Body of pancreas (tissue), 4 donors: ENCODE data around the gene CDK5RAP2. TPM values are rescaled to one million over a fixed set of nuclear protein-coding genes. Genes with fewer than 3 reads are reported as not detected.
"Not testable (repeated sequence)": the region's sequence is repeated elsewhere in the genome, so short reads cannot be mapped to it uniquely, and the experiment has no call there.

Experiments
- ATAC-seq: fragments of 150-250 bp; one replicate; pipeline ENCODE4 v1.9.1; 2016
- DNase-seq, 4 donors: peaks; one replicate each; pipeline ENCODE4 v3.0.0-alpha.2; 2019
- H3K27ac ChIP-seq, 4 donors: fragments of 200-600 bp; sonication (generic); 1 replicate in 3 of 4; 2 replicates in 1 of 4; pipeline versions ENCODE4 v1.5.1 to v1.6.1; 2016 to 2019; ENCODE audit warnings: mild to moderate bottlenecking in 1 of 4, mixed read lengths in 1 of 4, moderate library complexity in 1 of 4
- H3K27me3 ChIP-seq, 2 donors: fragments of 200-600 bp; sonication (generic); one replicate each; pipeline ENCODE4 v1.6.0; 2016; ENCODE audit warnings: mild to moderate bottlenecking in 1 of 2
- H3K36me3 ChIP-seq, 2 donors: fragments of 200-600 bp; sonication (generic); replicated peaks in 1 of 2; 2 replicates each; pipeline ENCODE4 v1.5.1; 2016; ENCODE audit warnings: low read depth in 2 of 2; ENCODE audit not compliant: insufficient read depth in 1 of 2
- H3K4me1 ChIP-seq: fragments of 200-600 bp; sonication (generic); one replicate; pipeline ENCODE4 v1.6.0; 2016
- H3K4me3 ChIP-seq, 2 donors: fragments of 200-600 bp; sonication (generic); 1 replicate in 1 of 2; 2 replicates in 1 of 2; pipeline ENCODE4 v1.5.1; 2016 to 2019
- H3K9me3 ChIP-seq, 3 donors: fragments of 200-600 bp; sonication (generic); 1 replicate in 2 of 3; 2 replicates in 1 of 3; pipeline ENCODE4 v1.5.1; 2016
- POLR2A ChIP-seq, 3 donors: fragments of 450-650 bp; IDR thresholded peaks; one replicate each; pipeline ENCODE4 v1.6.1; 2016; ENCODE audit warnings: antibody characterized with exemption in 3 of 3, mild to moderate bottlenecking in 2 of 3
- WGBS, 2 donors: methylation state at CpG; one replicate each; pipeline ENCODE4 v1.1.5; 2017; 5-methylcytosine and 5-hydroxymethylcytosine counted together
- intact Hi-C: fragments of 100-400 bp; cut with DNase I; formaldehyde crosslinking; loops from one replicate; pipeline ENCODE4 v1.15.1; 2023
- total RNA-seq, 2 donors: library from RNA; depleted of rRNA; stranded (reverse); fragments of >200 nt; gene quantifications; one replicate each; pipeline ENCODE4 v1.1.0, GENCODE V29; 2016
- TF ChIP-seq, protein P1 (sequence below), 7 experiments: fragments of 450-650 bp in 4 of 7; fragments of 200-600 bp in 3 of 7; sonication (generic) in 3 of 7; IDR thresholded peaks; one replicate each; pipeline ENCODE4 v1.5.1; 2016 to 2019; ENCODE audit warnings: antibody characterized with exemption in 7 of 7

CDK5RAP2 gene
- total RNA-seq, 2 donors from 2014 or later, result 21.5 to 45.5 TPM

DNA sequence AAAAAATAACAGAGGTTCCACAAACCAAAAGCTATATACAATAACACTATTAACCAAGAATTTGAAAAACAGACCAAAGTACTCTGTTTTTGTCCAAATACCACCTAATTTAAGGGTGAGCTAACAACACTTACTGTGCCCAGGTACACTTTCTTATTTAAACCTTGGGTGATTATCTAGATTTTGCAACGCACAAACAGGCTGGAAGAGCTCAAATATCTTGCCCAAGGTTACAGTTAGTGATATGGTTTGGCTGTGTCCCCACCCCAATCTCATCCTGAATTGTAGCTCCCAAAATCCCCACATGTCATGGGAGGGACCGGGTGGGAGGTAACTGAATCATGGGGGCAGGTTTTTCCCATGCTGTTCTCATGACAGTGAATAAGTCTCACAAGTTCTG lies 58.9 kb downstream of the CDK5RAP2 start:
- Histone ChIP-seq H3K9me3 (no peaks in the 10 kb centered on the region), H3K4me1 (no peaks in the 10 kb centered on the region), H3K27ac (no peak overlapping the region), H3K36me3 (peaks cover 0 to 12% of the 10 kb centered on the region in 2 donors), H3K27me3 (no peaks in the 10 kb centered on the region), H3K4me3 (no peak overlapping the region)
- TF ChIP-seq POLR2A (IDR thresholded peaks at IDR 0.05), result no peak
- TF ChIP-seq, protein P1, sequence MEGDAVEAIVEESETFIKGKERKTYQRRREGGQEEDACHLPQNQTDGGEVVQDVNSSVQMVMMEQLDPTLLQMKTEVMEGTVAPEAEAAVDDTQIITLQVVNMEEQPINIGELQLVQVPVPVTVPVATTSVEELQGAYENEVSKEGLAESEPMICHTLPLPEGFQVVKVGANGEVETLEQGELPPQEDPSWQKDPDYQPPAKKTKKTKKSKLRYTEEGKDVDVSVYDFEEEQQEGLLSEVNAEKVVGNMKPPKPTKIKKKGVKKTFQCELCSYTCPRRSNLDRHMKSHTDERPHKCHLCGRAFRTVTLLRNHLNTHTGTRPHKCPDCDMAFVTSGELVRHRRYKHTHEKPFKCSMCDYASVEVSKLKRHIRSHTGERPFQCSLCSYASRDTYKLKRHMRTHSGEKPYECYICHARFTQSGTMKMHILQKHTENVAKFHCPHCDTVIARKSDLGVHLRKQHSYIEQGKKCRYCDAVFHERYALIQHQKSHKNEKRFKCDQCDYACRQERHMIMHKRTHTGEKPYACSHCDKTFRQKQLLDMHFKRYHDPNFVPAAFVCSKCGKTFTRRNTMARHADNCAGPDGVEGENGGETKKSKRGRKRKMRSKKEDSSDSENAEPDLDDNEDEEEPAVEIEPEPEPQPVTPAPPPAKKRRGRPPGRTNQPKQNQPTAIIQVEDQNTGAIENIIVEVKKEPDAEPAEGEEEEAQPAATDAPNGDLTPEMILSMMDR (IDR thresholded peaks at IDR 0.05), result no peak
- DNase-seq, result no peak
- no peak for ATAC-seq
- intact Hi-C loops, result no loop called here
- 69 to 79% methylated on average over 2 of the region's 2 CpGs for WGBS, 2 donors

DNA sequence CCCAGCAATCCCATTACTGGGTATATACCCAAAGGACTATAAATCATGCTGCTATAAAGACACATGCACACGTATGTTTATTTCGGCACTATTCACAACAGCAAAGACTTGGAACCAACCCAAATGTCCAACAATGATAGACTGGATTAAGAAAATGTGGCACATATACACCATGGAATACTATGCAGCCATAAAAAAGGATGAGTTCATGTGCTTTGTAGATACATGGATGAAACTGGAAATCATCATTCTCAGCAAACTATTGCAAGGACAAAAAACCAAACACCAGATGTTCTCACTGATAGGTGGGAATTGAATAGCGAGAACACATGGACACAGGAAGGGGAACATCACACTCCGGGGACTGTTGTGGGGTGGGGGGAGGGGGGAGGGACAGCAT lies 64.0 kb downstream of the CDK5RAP2 start:
- DNase-seq, H3K27ac ChIP-seq, H3K9me3 ChIP-seq, H3K4me1 ChIP-seq, H3K36me3 ChIP-seq, intact Hi-C loops, ATAC-seq, H3K4me3 ChIP-seq, H3K27me3 ChIP-seq: not testable (repeated sequence)
- WGBS, 2 donors, result 89 to 92% methylated on average over 4 of the region's 4 CpGs

DNA sequence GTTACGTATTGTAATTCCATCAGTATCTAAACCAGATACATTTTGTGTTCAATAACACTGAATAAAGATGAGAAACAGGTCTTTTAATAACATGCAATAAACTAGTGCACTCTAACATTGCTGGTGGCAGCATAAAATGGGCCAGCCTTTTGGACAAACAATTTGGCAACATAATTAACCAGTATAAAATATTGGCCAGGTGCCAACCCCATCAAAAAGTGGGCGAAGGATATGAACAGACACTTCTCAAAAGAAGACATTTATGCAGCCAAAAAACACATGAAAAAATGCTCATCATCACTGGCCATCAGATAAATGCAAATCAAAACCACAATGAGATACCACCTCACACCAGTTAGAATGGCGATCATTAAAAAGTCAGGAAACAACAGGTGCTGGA lies 64.5 kb downstream of the CDK5RAP2 start:
- DNase-seq, H3K4me1 ChIP-seq, H3K36me3 ChIP-seq, H3K9me3 ChIP-seq, ATAC-seq, H3K27ac ChIP-seq, intact Hi-C loops, H3K4me3 ChIP-seq, H3K27me3 ChIP-seq: not testable (repeated sequence)
- WGBS, 2 donors, result 98 to 100% methylated on average over 3 of the region's 3 CpGs

DNA sequence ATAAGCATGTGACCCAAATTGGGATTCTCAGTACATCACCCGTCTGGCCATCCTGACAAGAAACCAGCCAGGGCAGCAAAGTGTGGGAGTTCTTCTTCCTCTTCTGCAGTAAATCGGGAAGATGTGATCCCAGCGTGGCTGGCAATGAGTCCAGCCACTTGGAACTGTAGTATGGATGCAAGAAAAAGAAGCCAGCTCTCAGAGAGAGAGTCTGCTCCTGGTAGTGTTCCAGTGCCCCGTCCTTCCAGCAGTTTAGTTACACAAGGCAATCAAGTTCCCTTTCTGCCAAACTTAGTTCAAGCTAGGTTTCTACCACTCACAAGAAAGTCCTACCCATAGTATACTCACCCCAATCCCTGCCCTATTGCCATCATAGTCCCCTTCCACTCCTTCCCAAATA lies 65.6 kb downstream of the CDK5RAP2 start:
- 93 to 97% methylated on average over 4 of the region's 4 CpGs for WGBS, 2 donors
- DNase-seq (no peak), ATAC-seq (no peak)
- Histone ChIP-seq H3K4me3 (no peak overlapping the region), H3K36me3 (peaks cover 0 to 7% of the 10 kb centered on the region in 2 donors), H3K27ac (no peak overlapping the region), H3K27me3 (no peaks in the 10 kb centered on the region), H3K4me1 (no peaks in the 10 kb centered on the region), H3K9me3 (no peaks in the 10 kb centered on the region)
- TF ChIP-seq, protein P1 (IDR thresholded peaks at IDR 0.05), result no peak
- TF ChIP-seq POLR2A (IDR thresholded peaks at IDR 0.05), result no peak
- intact Hi-C loops, result no loop called here

DNA sequence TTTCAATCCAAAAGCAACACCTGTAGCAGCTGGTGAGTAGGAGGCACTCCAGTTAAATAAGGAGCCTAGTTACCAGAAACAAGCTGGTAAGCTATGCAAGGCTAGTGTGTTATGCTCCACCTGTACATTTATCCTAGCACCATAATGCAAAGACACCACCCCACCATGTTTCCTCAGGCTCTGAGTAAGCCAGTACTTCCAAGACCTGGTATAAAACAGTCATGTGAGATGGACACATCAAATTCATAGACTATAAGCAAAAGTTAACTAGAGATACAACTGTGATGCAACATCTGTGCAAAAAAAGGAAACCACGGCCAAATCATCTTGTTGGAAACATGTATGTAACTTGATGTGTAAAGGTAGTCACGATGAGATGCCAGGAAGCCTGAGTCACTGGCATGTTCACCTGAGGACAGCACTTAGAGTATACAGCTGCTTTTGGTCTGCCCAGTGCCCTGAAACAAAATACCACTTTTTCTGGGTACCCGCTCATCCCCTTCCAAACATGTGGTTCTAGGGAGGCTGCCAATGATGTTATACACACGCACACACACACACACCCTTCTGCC lies 66.1 kb downstream of the CDK5RAP2 start:
- WGBS, 2 donors, result 92 to 97% methylated on average over 4 of the region's 4 CpGs
- Histone ChIP-seq H3K4me3 (no peak overlapping the region), H3K36me3 (peaks cover 0 to 7% of the 10 kb centered on the region in 2 donors), H3K27ac (no peak overlapping the region), H3K4me1 (no peaks in the 10 kb centered on the region), H3K27me3 (no peaks in the 10 kb centered on the region), H3K9me3 (no peaks in the 10 kb centered on the region)
- intact Hi-C loops, result no loop called here
- ATAC-seq (no peak), DNase-seq (no peak)
- TF ChIP-seq, protein P1 (IDR thresholded peaks at IDR 0.05), result no peak
- no peak for TF ChIP-seq POLR2A (IDR thresholded peaks at IDR 0.05)

DNA sequence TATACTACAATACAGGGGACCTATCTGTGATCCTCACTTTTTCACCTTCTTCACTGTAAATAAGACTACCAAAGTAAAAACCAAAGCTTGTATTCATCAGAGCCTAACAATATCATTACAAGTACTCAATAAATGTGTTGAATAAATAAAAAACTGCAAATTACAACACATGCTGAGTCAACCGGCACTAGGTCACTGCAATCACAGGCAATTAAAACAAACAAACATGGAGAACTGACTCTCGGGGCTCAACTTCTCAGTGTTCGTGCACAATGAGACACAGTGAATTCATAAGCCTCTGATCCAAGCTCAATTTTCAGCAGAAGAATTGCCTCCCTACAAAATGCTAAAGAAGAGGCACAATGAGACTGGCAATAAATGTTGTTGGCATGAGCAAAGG lies 69.2 kb downstream of the CDK5RAP2 start:
- TF ChIP-seq, protein P1 (IDR thresholded peaks at IDR 0.05), result no peak
- intact Hi-C loops, result no loop called here
- H3K27me3 ChIP-seq, result no peaks in the 10 kb centered on the region
- no peaks in the 10 kb centered on the region for H3K9me3 ChIP-seq
- no peaks in the 10 kb centered on the region for H3K36me3 ChIP-seq
- WGBS, 2 donors, result 90 to 94% methylated on average over 3 of the region's 3 CpGs
- no peak overlapping the region for H3K4me3 ChIP-seq
- H3K4me1 ChIP-seq, result no peaks in the 10 kb centered on the region
- no peak for ATAC-seq
- no peak for DNase-seq
- no peak overlapping the region for H3K27ac ChIP-seq
